Keratinocyte (primary cell): Measurements from ENCODE around the gene PCDHB16. TPM values are rescaled to one million over a fixed set of nuclear protein-coding genes. Genes with fewer than 3 reads are reported as not detected.
"Not testable (repeated sequence)": the region's sequence is repeated elsewhere in the genome, so short reads cannot be mapped to it uniquely, and the experiment has no call there.

Experiments used
- DNase-seq: peaks from one replicate; pipeline ENCODE4 v3.0.0-alpha.2; 2011; ENCODE audit warnings: low read depth, missing footprints, low spot score
- FAIRE-seq: peaks from 2 replicates; lab custom pipeline; 2011; peaks lifted over from hg19 to GRCh38; lab: Jason Lieb, UNC
- H2AFZ ChIP-seq: 2 replicates; pipeline ENCODE4 v1.6.0; 2012; ENCODE audit warnings: low read length, control low read depth, inconsistent platforms; ENCODE audit not compliant: control insufficient read depth
- H3K27ac ChIP-seq: 2 replicates; pipeline ENCODE4 v1.5.1; 2011; ENCODE audit warnings: low read length; ENCODE audit not compliant: control insufficient read depth, insufficient read depth
- H3K27me3 ChIP-seq: 3 replicates; pipeline ENCODE4 v1.6.0; 2011; ENCODE audit warnings: low read length; ENCODE audit not compliant: control insufficient read depth, insufficient read depth; ENCODE audit errors: extremely low read depth
- H3K36me3 ChIP-seq, 2 experiments: 2 replicates in 1 of 2; 3 replicates in 1 of 2; pipeline ENCODE4 v1.5.1; 2011; ENCODE audit warnings: low read length in 2 of 2, mild to moderate bottlenecking in 1 of 2; ENCODE audit not compliant: control insufficient read depth in 2 of 2, insufficient read depth in 2 of 2; ENCODE audit errors: extremely low read depth in 1 of 2
- H3K4me1 ChIP-seq: 3 replicates; pipeline ENCODE4 v1.5.1; 2011; ENCODE audit warnings: low read length; ENCODE audit not compliant: control insufficient read depth, insufficient read depth; ENCODE audit errors: extremely low read depth
- H3K4me2 ChIP-seq: 3 replicates; pipeline ENCODE4 v1.6.0; 2011; ENCODE audit warnings: low read depth, low read length; ENCODE audit not compliant: control insufficient read depth, insufficient read depth; ENCODE audit errors: extremely low read depth
- H3K4me3 ChIP-seq, 3 experiments: fragments of 200-600 bp in 1 of 3; sonication (generic) in 1 of 3; 2 replicates in 2 of 3; 3 replicates in 1 of 3; pipeline ENCODE4 v1.5.1; 2011 to 2016; ENCODE audit warnings: low read length in 3 of 3, mild to moderate bottlenecking in 3 of 3, control low read depth in 2 of 3, inconsistent platforms in 1 of 3, low read depth in 1 of 3, mixed read lengths in 1 of 3, mixed run types in 1 of 3, moderate library complexity in 1 of 3; ENCODE audit not compliant: control insufficient read depth in 2 of 3, insufficient read depth in 2 of 3; ENCODE audit errors: extremely low read depth in 1 of 3
- H3K79me2 ChIP-seq: 2 replicates; pipeline ENCODE4 v1.6.0; 2012; ENCODE audit warnings: low read length; ENCODE audit not compliant: control insufficient read depth, insufficient read depth
- H3K9ac ChIP-seq: 3 replicates; pipeline ENCODE4 v1.6.0; 2011; ENCODE audit warnings: low read length; ENCODE audit not compliant: control insufficient read depth, insufficient read depth; ENCODE audit errors: extremely low read depth
- H3K9me1 ChIP-seq: 3 replicates; pipeline ENCODE4 v1.6.0; 2011; ENCODE audit warnings: low read length; ENCODE audit not compliant: control insufficient read depth, insufficient read depth; ENCODE audit errors: extremely low read depth
- H3K9me3 ChIP-seq: 2 replicates; pipeline ENCODE4 v1.5.1; 2012; ENCODE audit warnings: low read depth, low read length; ENCODE audit not compliant: control insufficient read depth
- H4K20me1 ChIP-seq: 3 replicates; pipeline ENCODE4 v1.6.0; 2011; ENCODE audit warnings: low read length; ENCODE audit not compliant: control insufficient read depth, insufficient read depth; ENCODE audit errors: extremely low read depth
- EZH2 ChIP-seq: IDR thresholded peaks from one replicate; pipeline ENCODE4 v1.6.1; 2012; ENCODE audit warnings: inconsistent platforms, mild to moderate bottlenecking, low read length, moderate library complexity
- dilution Hi-C: fragments of 300-500 bp; cut with MboI; formaldehyde crosslinking; loops from one replicate; pipeline ENCODE4 v1.7.0; 2020; ENCODE audit warnings: low sequenced_read_pairs; ENCODE audit not compliant: extremely low pct_ligation_motif_present
- polyA plus RNA-seq, 5 experiments: library from polyadenylated mRNA; depleted of rRNA in 3 of 5; stranded (reverse) in 3 of 5; stranded (forward) in 1 of 5; unstranded in 1 of 5; fragments of >200 nt; gene quantifications; 1 replicate in 1 of 5; 2 replicates in 3 of 5; 3 replicates in 1 of 5; pipeline versions ENCODE4 v1.2.1 to v1.2.3, GENCODE V29; 2011 to 2012; ENCODE audit warnings: missing spikeins in 2 of 5, low read depth in 1 of 5, low replicate concordance in 1 of 5
- TF ChIP-seq, protein P1 (sequence below), 3 experiments: IDR thresholded peaks in 1 of 3; conservative IDR thresholded peaks in 1 of 3; optimal IDR thresholded peaks in 1 of 3; 2 replicates in 2 of 3; 3 replicates in 1 of 3; pipeline versions ENCODE3 to v1.5.1; 2011; ENCODE audit warnings: low read length in 3 of 3, mild to moderate bottlenecking in 3 of 3, moderate library complexity in 2 of 3, control low read depth in 1 of 3, inconsistent platforms in 1 of 3; ENCODE audit not compliant: insufficient read depth in 2 of 3; ENCODE audit errors: extremely low read depth in 1 of 3

The PCDHB16 gene
- polyA plus RNA-seq, 1 donor (not counting 4 experiments of a cell fraction or from before 2014, with no cell fraction given) = 0.07 TPM

GRCh38 chr5:141175933-141176332, 6.3 kb upstream of the PCDHB16 start:
- Histone ChIP-seq H3K9ac (no peak overlapping the region), H3K79me2 (no peaks in the 10 kb centered on the region), H3K9me3 (peaks cover 4% of the 10 kb centered on the region), H3K4me2 (no peak overlapping the region), H3K27me3 (no peaks in the 10 kb centered on the region), H3K4me1 (no peaks in the 10 kb centered on the region), H2AFZ (no peak overlapping the region), H4K20me1 (no peaks in the 10 kb centered on the region), H3K4me3 (no peak overlapping the region), H3K36me3 (no peaks in the 10 kb centered on the region), H3K9me1 (no peaks in the 10 kb centered on the region), H3K27ac (no peak overlapping the region)
- no peak for FAIRE-seq
- DNase-seq = no peak
- TF ChIP-seq, protein P1, sequence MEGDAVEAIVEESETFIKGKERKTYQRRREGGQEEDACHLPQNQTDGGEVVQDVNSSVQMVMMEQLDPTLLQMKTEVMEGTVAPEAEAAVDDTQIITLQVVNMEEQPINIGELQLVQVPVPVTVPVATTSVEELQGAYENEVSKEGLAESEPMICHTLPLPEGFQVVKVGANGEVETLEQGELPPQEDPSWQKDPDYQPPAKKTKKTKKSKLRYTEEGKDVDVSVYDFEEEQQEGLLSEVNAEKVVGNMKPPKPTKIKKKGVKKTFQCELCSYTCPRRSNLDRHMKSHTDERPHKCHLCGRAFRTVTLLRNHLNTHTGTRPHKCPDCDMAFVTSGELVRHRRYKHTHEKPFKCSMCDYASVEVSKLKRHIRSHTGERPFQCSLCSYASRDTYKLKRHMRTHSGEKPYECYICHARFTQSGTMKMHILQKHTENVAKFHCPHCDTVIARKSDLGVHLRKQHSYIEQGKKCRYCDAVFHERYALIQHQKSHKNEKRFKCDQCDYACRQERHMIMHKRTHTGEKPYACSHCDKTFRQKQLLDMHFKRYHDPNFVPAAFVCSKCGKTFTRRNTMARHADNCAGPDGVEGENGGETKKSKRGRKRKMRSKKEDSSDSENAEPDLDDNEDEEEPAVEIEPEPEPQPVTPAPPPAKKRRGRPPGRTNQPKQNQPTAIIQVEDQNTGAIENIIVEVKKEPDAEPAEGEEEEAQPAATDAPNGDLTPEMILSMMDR (optimal IDR thresholded peaks at IDR 0.05 in 1 of 3, IDR thresholded peaks at IDR 0.05 in 1 of 3, conservative IDR thresholded peaks at IDR 0.05 in 1 of 3; ENCODE audit: extremely low read depth in 1 of 3, insufficient read depth in 2 of 3, low read length in 3 of 3) = no peak
- TF ChIP-seq EZH2 = no peak
- dilution Hi-C loops = no loop called here

DNA sequence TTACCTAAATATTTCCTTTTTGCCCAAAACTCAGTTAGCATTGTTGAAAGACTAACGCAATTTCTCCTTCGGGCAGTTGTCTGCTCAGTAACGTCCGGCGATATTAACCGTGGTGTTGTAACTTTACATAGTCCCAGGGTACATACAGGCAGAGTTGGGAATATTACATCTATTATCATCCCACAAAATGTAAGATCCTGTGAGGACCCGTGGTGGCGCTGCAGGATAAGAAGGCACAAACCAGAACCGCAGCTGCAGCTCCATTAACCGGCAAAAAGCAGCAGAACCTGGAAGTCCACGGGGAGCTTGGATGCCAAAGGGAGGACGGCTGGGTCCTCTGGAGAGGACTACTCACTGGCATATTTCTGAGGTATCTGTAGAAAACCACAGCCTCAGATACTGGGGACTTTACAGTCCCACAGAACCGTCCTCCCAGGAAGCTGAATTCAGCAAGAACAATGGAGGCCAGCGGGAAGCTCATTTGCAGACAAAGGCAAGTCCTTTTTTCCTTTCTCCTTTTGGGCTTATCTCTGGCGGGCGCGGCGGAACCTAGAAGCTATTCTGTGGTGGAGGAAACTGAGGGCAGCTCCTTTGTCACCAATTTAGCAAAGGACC, 4.5 kb upstream of the PCDHB16 start, which contains the start of gene PCDHB8:
PCDHB8 (plus strand) TSS at position 214 of the 615 bp plus-strand sequence; CDS start at position 459, 245 bp downstream.
- H3K4me3 ChIP-seq, H3K4me1 ChIP-seq, H3K27ac ChIP-seq, H3K9ac ChIP-seq, DNase-seq, H3K36me3 ChIP-seq, H3K9me1 ChIP-seq, H3K27me3 ChIP-seq, FAIRE-seq, H2AFZ ChIP-seq, dilution Hi-C loops, H3K79me2 ChIP-seq, H3K4me2 ChIP-seq, H3K9me3 ChIP-seq, H4K20me1 ChIP-seq: not testable (repeated sequence)

GRCh38 chr5:141179371-141179770, 2.8 kb upstream of the PCDHB16 start:
- H3K79me2 ChIP-seq, H3K4me2 ChIP-seq, H3K36me3 ChIP-seq, H3K9ac ChIP-seq, H3K27me3 ChIP-seq, H3K27ac ChIP-seq, H3K4me1 ChIP-seq, H4K20me1 ChIP-seq, H2AFZ ChIP-seq, H3K9me3 ChIP-seq, H3K9me1 ChIP-seq, dilution Hi-C loops, DNase-seq, H3K4me3 ChIP-seq, FAIRE-seq: not testable (repeated sequence)

- H3K9ac ChIP-seq, FAIRE-seq, H3K27me3 ChIP-seq, H3K4me1 ChIP-seq, H3K27ac ChIP-seq, dilution Hi-C loops, H4K20me1 ChIP-seq, H3K9me1 ChIP-seq, H3K36me3 ChIP-seq, H3K4me2 ChIP-seq, DNase-seq, H2AFZ ChIP-seq, H3K4me3 ChIP-seq, H3K79me2 ChIP-seq, H3K9me3 ChIP-seq: not testable (repeated sequence)
Measured at GRCh38 chr5:141179876-141180275, 2.3 kb upstream of the PCDHB16 start.
